K562 (cell line): ENCODE measurements around the gene NRG2. TPM values are rescaled to one million over a fixed set of nuclear protein-coding genes. Genes with fewer than 3 reads are reported as not detected.

ENCODE experiments used
- ATAC-seq: fragments of 200-7000 bp; cut with Tn5 transposase; 3 replicates; pipeline ENCODE4 v1.9.1; 2020; ENCODE audit warnings: moderate library complexity
- BruUV-seq: library from RNA; stranded (reverse); fragments of 400-500 nt; replicated peaks from 2 replicates; lab custom pipeline; 2021; lab: Mats Ljungman, UMichigan
- CTCF ChIA-PET: fragments of 300-600 bp; formaldehyde crosslinking; extraction: SDS; loops from one replicate; lab custom pipeline; 2021; ENCODE audit warnings: low intra/inter-chr PET ratio; lab: Yijun Ruan, JAX
- POLR2A ChIA-PET: fragments of 300-600, 350-650 bp; sonication (Branson Sonifier 250); formaldehyde crosslinking; extraction: SDS; loops from one replicate; lab custom pipeline; 2021; ENCODE audit warnings: antibody characterized with exemption, inconsistent platforms; lab: Yijun Ruan, JAX
- DNase-seq, 4 experiments: peaks; one replicate each; pipeline versions ENCODE4 v3.0.0 to v3.0.0-alpha.2; 2011 to 2018; ENCODE audit warnings: low spot score in 3 of 4, mixed read lengths in 3 of 4; ENCODE audit errors: extremely low read depth in 1 of 4
- FAIRE-seq: peaks from 2 replicates; lab custom pipeline; 2011; peaks lifted over from hg19 to GRCh38; lab: Jason Lieb, UNC
- H2AFZ ChIP-seq: 2 replicates; pipeline ENCODE4 v1.6.0; 2011; ENCODE audit warnings: low read depth, low read length, control low read depth, inconsistent platforms
- H3K27ac ChIP-seq: fragments of 200-600 bp; 3 replicates; pipeline ENCODE4 v1.8.0; 2011; ENCODE audit warnings: low read depth, mild to moderate bottlenecking, control low read depth, inconsistent platforms, low read length, moderate library complexity, mixed read lengths; ENCODE audit errors: extremely low read depth
- H3K27me3 ChIP-seq, 2 experiments: fragments of 300-600 bp in 1 of 2; 2 replicates in 1 of 2; 3 replicates in 1 of 2; pipeline versions ENCODE4 v1.6.0 to v1.8.0; 2011; ENCODE audit warnings: inconsistent platforms in 2 of 2, low read length in 2 of 2, mild to moderate bottlenecking in 1 of 2, mixed read lengths in 1 of 2, moderate library complexity in 1 of 2; ENCODE audit not compliant: control insufficient read depth in 2 of 2, insufficient read depth in 2 of 2
- H3K36me3 ChIP-seq: fragments of 300-600 bp; 3 replicates; pipeline ENCODE4 v1.8.0; 2011; ENCODE audit warnings: mild to moderate bottlenecking, low read length, inconsistent platforms; ENCODE audit not compliant: control insufficient read depth, insufficient read depth
- H3K4me1 ChIP-seq, 2 experiments: fragments of 200-600 bp in 1 of 2; replicated peaks in 1 of 2; 2 replicates in 1 of 2; 3 replicates in 1 of 2; pipeline versions ENCODE4 v1.5.1 to v1.8.0; 2011; ENCODE audit warnings: inconsistent platforms in 2 of 2, low read length in 2 of 2, mild to moderate bottlenecking in 1 of 2, mixed read lengths in 1 of 2, moderate library complexity in 1 of 2; ENCODE audit not compliant: control insufficient read depth in 2 of 2, insufficient read depth in 2 of 2
- H3K4me2 ChIP-seq: 2 replicates; pipeline ENCODE4 v1.6.1; 2011; ENCODE audit warnings: low read length, control low read depth, inconsistent platforms, mixed read lengths; ENCODE audit not compliant: insufficient read depth
- H3K4me3 ChIP-seq: fragments of 200-600 bp; sonication (generic), shearing (Covaris generic); 2 replicates; pipeline ENCODE4 v1.5.1; 2016; ENCODE audit warnings: control low read depth, inconsistent platforms
- H3K79me2 ChIP-seq: fragments of 200-600 bp; 3 replicates; pipeline ENCODE4 v1.8.0; 2011; ENCODE audit warnings: low read length, inconsistent platforms; ENCODE audit not compliant: control insufficient read depth, insufficient read depth
- H3K9ac ChIP-seq, 2 experiments: 2 replicates each; pipeline versions ENCODE4 v1.6.0 to v1.6.1; 2011; ENCODE audit warnings: low read depth in 2 of 2, low read length in 2 of 2, control low read depth in 1 of 2, inconsistent platforms in 1 of 2, mild to moderate bottlenecking in 1 of 2, mixed read lengths in 1 of 2; ENCODE audit not compliant: insufficient read depth in 1 of 2
- H3K9me1 ChIP-seq: one replicate; pipeline ENCODE4 v1.6.0; 2011; ENCODE audit warnings: inconsistent platforms, mild to moderate bottlenecking, low read length, moderate library complexity; ENCODE audit not compliant: control insufficient read depth, insufficient read depth
- H3K9me3 ChIP-seq: replicated peaks from 2 replicates; pipeline ENCODE4 v1.5.1; 2011; ENCODE audit warnings: low read depth, low read length, inconsistent platforms; ENCODE audit not compliant: control insufficient read depth, insufficient read depth
- H4K20me1 ChIP-seq: replicated peaks from 2 replicates; pipeline ENCODE4 v1.6.1; 2011; ENCODE audit warnings: low read length, inconsistent platforms, mixed read lengths; ENCODE audit not compliant: control insufficient read depth, insufficient read depth
- ARNT ChIP-seq, 2 experiments: fragments of 450-650 bp; IDR thresholded peaks; 2 replicates each; pipeline ENCODE4 v1.6.1; 2016; ENCODE audit warnings: mild to moderate bottlenecking in 1 of 2
- ATF2 ChIP-seq: sonication (generic); formaldehyde crosslinking; IDR thresholded peaks from 2 replicates; pipeline ENCODE4 v1.8.1; 2022; ENCODE audit warnings: missing genetic modification reagents
- BRD4 ChIP-seq: fragments of 200-600 bp; sonication (generic); IDR thresholded peaks from 2 replicates; pipeline ENCODE4 v1.6.1; 2017; ENCODE audit warnings: inconsistent platforms
- CBFB ChIP-seq: sonication (generic); formaldehyde crosslinking; IDR thresholded peaks from 2 replicates; pipeline ENCODE4 v1.4.0; 2020; ENCODE audit warnings: mild to moderate bottlenecking, missing genetic modification reagents
- CHD2 ChIP-seq: IDR thresholded peaks from 2 replicates; pipeline ENCODE4 v1.6.1; 2011; ENCODE audit warnings: low read depth, low read length
- CREM ChIP-seq: IDR thresholded peaks from 2 replicates; pipeline ENCODE4 v1.6.1; 2014; ENCODE audit warnings: antibody characterized with exemption, low read depth
- CSDE1 ChIP-seq, 2 experiments: fragments of 450-650 bp; IDR thresholded peaks; 2 replicates each; pipeline ENCODE4 v1.6.1; 2016; ENCODE audit warnings: mild to moderate bottlenecking in 1 of 2
- EHMT2 ChIP-seq: fragments of 450-650 bp; IDR thresholded peaks from 2 replicates; pipeline ENCODE4 v1.6.1; 2018; ENCODE audit warnings: antibody characterized with exemption
- MAX ChIP-seq: sonication (generic); formaldehyde crosslinking; IDR thresholded peaks from 2 replicates; pipeline ENCODE4 v1.9.0; 2022; ENCODE audit warnings: mild to moderate bottlenecking, missing genetic modification reagents
- MIER1 ChIP-seq: fragments of 450-650 bp; IDR thresholded peaks from 2 replicates; pipeline ENCODE4 v1.6.1; 2016; ENCODE audit warnings: antibody characterized with exemption, mild to moderate bottlenecking, low read depth
- MLX ChIP-seq, 2 experiments: fragments of 450-650 bp in 1 of 2; sonication (generic) in 1 of 2; formaldehyde crosslinking; conservative IDR thresholded peaks; 2 replicates each; pipeline versions ENCODE4 v1.4.0 to v1.8.1; 2020 to 2022; ENCODE audit warnings: mild to moderate bottlenecking in 1 of 2, missing genetic modification reagents in 1 of 2
- NFIC ChIP-seq: fragments of 450-650 bp; IDR thresholded peaks from 2 replicates; pipeline ENCODE4 v1.6.1; 2017; ENCODE audit warnings: mild to moderate bottlenecking, inconsistent platforms
- SP1 ChIP-seq: sonication (generic); formaldehyde crosslinking; IDR thresholded peaks from 2 replicates; pipeline ENCODE4 v1.8.1; 2022; ENCODE audit warnings: mild to moderate bottlenecking, missing genetic modification reagents
- TCF15 ChIP-seq: fragments of 250-450 bp; sonication (Bioruptor Pico); IDR thresholded peaks from 2 replicates; pipeline ENCODE4 v1.8.0; 2022; ENCODE audit warnings: moderate library complexity, mild to moderate bottlenecking, inconsistent platforms
- TCFL5 ChIP-seq: fragments of 250-450 bp; sonication (Bioruptor Pico); conservative IDR thresholded peaks from 2 replicates; pipeline ENCODE4 v1.6.1; 2021; ENCODE audit warnings: mild to moderate bottlenecking, moderate library complexity, matching md5 sums
- USF2 ChIP-seq: sonication (generic); formaldehyde crosslinking; IDR thresholded peaks from 2 replicates; pipeline ENCODE4 v1.5.0; 2020; ENCODE audit warnings: missing genetic modification reagents
- ZFPM2 ChIP-seq: fragments of 250-450 bp; sonication (Bioruptor Pico); IDR thresholded peaks from 2 replicates; pipeline ENCODE4 v1.5.1; 2022; ENCODE audit warnings: mild to moderate bottlenecking
- ZNF133 ChIP-seq: fragments of 250-450 bp; sonication (Bioruptor Pico); IDR thresholded peaks from 2 replicates; pipeline ENCODE4 v1.4.0; 2020; ENCODE audit warnings: mild to moderate bottlenecking
- ZNF184 ChIP-seq: sonication (generic); formaldehyde crosslinking; IDR thresholded peaks from 2 replicates; pipeline ENCODE4 v1.5.0; 2020; ENCODE audit warnings: missing genetic modification reagents
- ZNF217 ChIP-seq: sonication (generic); formaldehyde crosslinking; IDR thresholded peaks from 2 replicates; pipeline ENCODE4 v1.8.0; 2022; ENCODE audit warnings: mild to moderate bottlenecking, missing genetic modification reagents
- ZNF512 ChIP-seq: IDR thresholded peaks from 2 replicates; pipeline ENCODE4 v1.6.1; 2016; ENCODE audit warnings: missing genetic modification characterization, missing compliant biosample characterization
- WGBS: fragments of 100-300 bp; shearing (Covaris generic); methylation state at CpG from one replicate; pipeline ENCODE4 v1.1.6; 2016; ENCODE audit warnings: low coverage, mixed read lengths; ENCODE audit not compliant: insufficient coverage; ENCODE audit errors: missing lambda C conversion rate; 5-methylcytosine and 5-hydroxymethylcytosine counted together
- in situ Hi-C: fragments of 300-500 bp; cut with MboI; formaldehyde crosslinking; loops from 4 replicates; pipeline ENCODE4 v1.15.0; 2018; ENCODE audit warnings: inconsistent platforms, mixed read lengths
- intact Hi-C: fragments of 100-400 bp; cut with micrococcal nuclease; formaldehyde crosslinking; loops from 2 replicates; pipeline ENCODE4 v1.14.2; 2022
- polyA plus RNA-seq, 8 experiments: library from polyadenylated mRNA; depleted of rRNA in 4 of 8; stranded (reverse) in 5 of 8; unstranded in 3 of 8; fragments of >200 nt; fragmentation: Nextera tagmentation in 2 of 8; fragmentation: Illumina TruSeq in 1 of 8; extraction: Ambion mirVana in 2 of 8; extraction: Trizol in 1 of 8; gene quantifications; 2 replicates each; pipeline versions ENCODE4 v1.2.1 to v1.2.3, GENCODE V29; 2011 to 2014; ENCODE audit warnings: inconsistent platforms in 1 of 8, missing spikeins in 1 of 8
- total RNA-seq, 7 experiments: library from RNA; depleted of rRNA in 6 of 7; stranded (reverse); fragments of >200 nt in 6 of 7; fragmentation: Illumina TruSeq in 2 of 7; extraction: Trizol in 2 of 7; gene quantifications; 2 replicates each; pipeline versions ENCODE4 v1.2.1 to v1.2.3, GENCODE V29; 2011 to 2021; ENCODE audit warnings: low replicate concordance in 1 of 7

The NRG2 gene
- total and polyA plus RNA-seq, 9 of the 15 experiments (the other 6 are each of a cell fraction or from before 2014, with no cell fraction given) = not detected

GRCh38 chr5:139974661-139975060 is 68.4 kb downstream of the NRG2 start:
- DNase-seq (no peak), ATAC-seq (peak; percentile 51; the same call in 2 of the 3 replicates), FAIRE-seq (no peak)
- H3K9me1 ChIP-seq = no peaks in the 10 kb centered on the region
- CTCF ChIA-PET = no interaction called here
- no peak overlapping the region for H3K9ac ChIP-seq
- H3K79me2 ChIP-seq = no peaks in the 10 kb centered on the region
- WGBS = 5% methylated on average over 6 of the region's 6 CpGs
- no peak overlapping the region for H3K4me2 ChIP-seq
- no peak overlapping the region for H3K27ac ChIP-seq
- no peak overlapping the region for H3K4me3 ChIP-seq
- POLR2A ChIA-PET = interaction anchor here (0.6 to 0.7 kb wide), 2 partner anchors 191 to 196 kb away, joined by 3 to 6 read pairs; no protein-coding TSS in a partner anchor
- intact Hi-C loops = no loop called here
- no TSS peak for BruUV-seq
- no peaks in the 10 kb centered on the region for H4K20me1 ChIP-seq
- no peaks in the 10 kb centered on the region for H3K4me1 ChIP-seq
- peaks cover 4 to 10% of the 10 kb centered on the region in 2 experiments; a peak in 3 of 5 replicates for H3K27me3 ChIP-seq
- no peaks in the 10 kb centered on the region for H3K9me3 ChIP-seq
- no peaks in the 10 kb centered on the region for H3K36me3 ChIP-seq
- in situ Hi-C loops = loop anchor here (5.0 kb wide), 1 partner anchor 187 kb away; no protein-coding TSS in a partner anchor
- no peak overlapping the region for H2AFZ ChIP-seq
- TF ChIP-seq ZNF512 (tag) (no peak), ATF2 (CRISPR knock-in tag) (no peak), SP1 (CRISPR knock-in tag) (no peak), NFIC (no peak), ZNF217 (CRISPR knock-in tag) (no peak), ZNF133 (no peak), EHMT2 (peak; percentile 87; the same call in 1 of the 2 replicates), TCF15 (no peak), TCFL5 (CRISPR knock-in tag) (no peak), ZFPM2 (no peak), MIER1 (peak; percentile 87), CSDE1 (IDR thresholded peaks at IDR 0.05) (no peak), BRD4 (no peak), MAX (CRISPR knock-in tag) (peak; percentile 42; the same call in 1 of the 2 replicates), CHD2 (no peak), ZNF184 (no peak), ARNT (IDR thresholded peaks at IDR 0.05) (no peak), USF2 (no peak), MLX (CRISPR knock-in tag; conservative IDR thresholded peaks at IDR 0.05) (no peak), CREM (peak; percentile 53; the same call in 1 of the 2 replicates), CBFB (CRISPR knock-in tag) (no peak)
